OCI-LY3 (cell line): ENCODE measurements around the gene TCERG1L.

Experiments
- H2AFZ ChIP-seq: fragments of 200-600, 300-600 bp; shearing (Covaris generic); 2 replicates; pipeline ENCODE4 v1.6.0; 2014; ENCODE audit warnings: antibody characterized with exemption, low read depth, low read length
- H3K27ac ChIP-seq: fragments of 200-600, 300-600 bp; sonication (generic); 2 replicates; pipeline ENCODE4 v1.5.1; 2014; ENCODE audit warnings: mild to moderate bottlenecking, low read length, moderate library complexity, mixed read lengths
- H3K27me3 ChIP-seq: fragments of 200-600, 300-600 bp; sonication (generic); 2 replicates; pipeline ENCODE4 v1.6.1; 2014; ENCODE audit warnings: low read depth, low read length, mixed read lengths
- H3K36me3 ChIP-seq: fragments of 200-600, 300-600 bp; sonication (generic); replicated peaks from 2 replicates; pipeline ENCODE3; 2014; ENCODE audit warnings: low read depth, low read length, mixed read lengths
- H3K4me1 ChIP-seq: fragments of 300-600, 200-600 bp; sonication (generic); 2 replicates; pipeline ENCODE4 v1.6.1; 2014; ENCODE audit warnings: low read length, mixed read lengths
- H3K4me2 ChIP-seq: fragments of 200-600, 300-600 bp; sonication (generic); 2 replicates; pipeline ENCODE4 v1.6.1; 2014; ENCODE audit warnings: low read length, mixed read lengths
- H3K4me3 ChIP-seq: fragments of 300-600, 200-600 bp; sonication (generic); 2 replicates; pipeline ENCODE4 v1.5.1; 2014; ENCODE audit warnings: antibody characterized with exemption, mild to moderate bottlenecking, low read length, moderate library complexity
- H3K79me2 ChIP-seq: fragments of 300-600, 200-600 bp; shearing (Covaris generic); 2 replicates; pipeline ENCODE4 v1.6.1; 2014; ENCODE audit warnings: mild to moderate bottlenecking, low read length, mixed read lengths
- H3K9ac ChIP-seq: fragments of 300-600, 200-600 bp; shearing (Covaris generic); 2 replicates; pipeline ENCODE4 v1.6.0; 2014; ENCODE audit warnings: mild to moderate bottlenecking, low read length, moderate library complexity
- H3K9me3 ChIP-seq: fragments of 200-600, 300-600 bp; shearing (Covaris generic); 2 replicates; pipeline ENCODE4 v1.6.1; 2014; ENCODE audit warnings: low read length, mixed read lengths; ENCODE audit not compliant: insufficient read depth
- H4K20me1 ChIP-seq: fragments of 200-600, 300-600 bp; sonication (generic); 2 replicates; pipeline ENCODE4 v1.6.1; 2016; ENCODE audit warnings: low read length, mixed read lengths; ENCODE audit not compliant: insufficient read depth
- EZH2phosphoT487 ChIP-seq: fragments of 200-600 bp; shearing (Covaris generic); IDR thresholded peaks from 2 replicates; pipeline ENCODE4 v1.6.1; 2018; ENCODE audit warnings: antibody characterized with exemption, mixed run types, low read depth
- TF ChIP-seq, protein P1 (sequence below): fragments of 200-600, 300-600 bp; sonication (generic); IDR thresholded peaks from 2 replicates; pipeline ENCODE4 v1.5.1; 2014; ENCODE audit warnings: antibody characterized with exemption, low read length, low read depth

Gene TCERG1L

DNA sequence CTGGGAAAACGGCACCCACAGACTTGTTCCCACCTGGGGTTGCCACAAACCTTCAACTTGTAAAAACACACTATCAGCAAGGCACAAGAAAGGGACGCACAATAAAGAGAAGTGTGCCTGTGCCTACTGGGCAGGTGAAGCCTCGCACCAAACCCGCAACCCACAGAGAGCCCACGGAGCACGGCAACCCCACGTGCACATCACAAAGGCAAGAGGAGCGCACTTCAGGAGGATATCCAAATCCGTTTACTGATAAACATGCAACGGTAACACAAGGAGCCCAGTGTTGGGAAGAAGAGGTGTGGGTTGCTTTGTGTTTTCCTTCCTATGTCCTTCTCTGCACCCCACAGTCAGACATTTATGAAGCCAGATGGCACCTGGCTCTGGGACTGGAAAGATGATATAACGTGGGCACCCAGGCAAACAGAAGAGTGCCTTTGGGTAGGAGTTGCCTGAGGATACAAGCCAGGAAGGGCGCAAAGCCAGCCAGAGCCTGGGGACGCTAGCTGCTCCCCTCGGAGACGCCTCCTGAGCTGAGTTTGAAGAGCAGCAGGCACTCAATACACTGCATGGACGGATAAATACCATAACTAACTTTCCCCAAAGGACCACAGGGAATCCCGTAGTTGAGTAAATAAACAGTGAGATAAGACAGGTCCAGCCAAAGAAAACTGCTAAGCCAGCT is 41.6 kb downstream of the TCERG1L start:
- Histone ChIP-seq H3K79me2 (no peaks in the 10 kb centered on the region), H3K4me1 (no peaks in the 10 kb centered on the region), H3K36me3 (no peaks in the 10 kb centered on the region)

DNA sequence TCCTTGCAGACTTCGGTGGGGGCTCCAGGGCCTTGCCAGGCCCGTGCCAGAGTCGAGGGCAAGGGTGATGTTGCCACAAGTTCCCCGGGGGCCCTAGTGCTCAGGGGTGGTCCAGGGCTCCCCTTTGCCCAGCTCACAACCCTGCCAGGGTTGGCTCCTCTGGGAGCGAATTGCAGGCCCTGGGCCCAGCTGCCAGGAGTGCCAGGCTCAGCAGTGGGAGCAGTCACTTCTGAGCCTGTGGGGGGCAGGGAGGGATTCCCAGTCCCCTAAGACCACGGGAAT is 43.8 kb downstream of the TCERG1L start:
- H3K27ac ChIP-seq, result no peak overlapping the region
- H3K4me1 ChIP-seq, result no peaks in the 10 kb centered on the region
- no peak overlapping the region for H3K9ac ChIP-seq
- no peak overlapping the region for H2AFZ ChIP-seq
- H3K79me2 ChIP-seq, result no peaks in the 10 kb centered on the region
- H4K20me1 ChIP-seq, result no peaks in the 10 kb centered on the region
- no peak overlapping the region for H3K4me3 ChIP-seq
- TF ChIP-seq, protein P1, sequence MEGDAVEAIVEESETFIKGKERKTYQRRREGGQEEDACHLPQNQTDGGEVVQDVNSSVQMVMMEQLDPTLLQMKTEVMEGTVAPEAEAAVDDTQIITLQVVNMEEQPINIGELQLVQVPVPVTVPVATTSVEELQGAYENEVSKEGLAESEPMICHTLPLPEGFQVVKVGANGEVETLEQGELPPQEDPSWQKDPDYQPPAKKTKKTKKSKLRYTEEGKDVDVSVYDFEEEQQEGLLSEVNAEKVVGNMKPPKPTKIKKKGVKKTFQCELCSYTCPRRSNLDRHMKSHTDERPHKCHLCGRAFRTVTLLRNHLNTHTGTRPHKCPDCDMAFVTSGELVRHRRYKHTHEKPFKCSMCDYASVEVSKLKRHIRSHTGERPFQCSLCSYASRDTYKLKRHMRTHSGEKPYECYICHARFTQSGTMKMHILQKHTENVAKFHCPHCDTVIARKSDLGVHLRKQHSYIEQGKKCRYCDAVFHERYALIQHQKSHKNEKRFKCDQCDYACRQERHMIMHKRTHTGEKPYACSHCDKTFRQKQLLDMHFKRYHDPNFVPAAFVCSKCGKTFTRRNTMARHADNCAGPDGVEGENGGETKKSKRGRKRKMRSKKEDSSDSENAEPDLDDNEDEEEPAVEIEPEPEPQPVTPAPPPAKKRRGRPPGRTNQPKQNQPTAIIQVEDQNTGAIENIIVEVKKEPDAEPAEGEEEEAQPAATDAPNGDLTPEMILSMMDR, result no peak
- no peak for TF ChIP-seq EZH2phosphoT487
- no peak overlapping the region for H3K4me2 ChIP-seq
- H3K9me3 ChIP-seq, result no peaks in the 10 kb centered on the region
- H3K27me3 ChIP-seq, result no peaks in the 10 kb centered on the region
- H3K36me3 ChIP-seq, result no peaks in the 10 kb centered on the region

More for the DNA sequence above, 41.6 kb downstream of the TCERG1L start:
- H3K27me3 ChIP-seq, result no peaks in the 10 kb centered on the region
- no peaks in the 10 kb centered on the region for H3K9me3 ChIP-seq
- no peak overlapping the region for H3K9ac ChIP-seq
- TF ChIP-seq EZH2phosphoT487, result no peak
- TF ChIP-seq, protein P1, result no peak
- no peak overlapping the region for H2AFZ ChIP-seq
- H3K4me3 ChIP-seq, result no peak overlapping the region
- H3K27ac ChIP-seq, result no peak overlapping the region
- no peaks in the 10 kb centered on the region for H4K20me1 ChIP-seq
- H3K4me2 ChIP-seq, result no peak overlapping the region

- no peak overlapping the region for H3K4me3 ChIP-seq
- no peak for TF ChIP-seq EZH2phosphoT487
- TF ChIP-seq, protein P1, result no peak
- no peaks in the 10 kb centered on the region for H4K20me1 ChIP-seq
- H3K4me1 ChIP-seq, result no peaks in the 10 kb centered on the region
- no peaks in the 10 kb centered on the region for H3K79me2 ChIP-seq
- H3K4me2 ChIP-seq, result no peak overlapping the region
- H3K9me3 ChIP-seq, result no peaks in the 10 kb centered on the region
- H3K27me3 ChIP-seq, result no peaks in the 10 kb centered on the region
- no peak overlapping the region for H2AFZ ChIP-seq
- H3K9ac ChIP-seq, result no peak overlapping the region
- H3K36me3 ChIP-seq, result no peaks in the 10 kb centered on the region
- no peak overlapping the region for H3K27ac ChIP-seq
Observed at GRCh38 chr10:131266936-131267813, 44.3 kb downstream of the TCERG1L start.

GRCh38 chr10:131264110-131264788 is 47.3 kb downstream of the TCERG1L start:
- no peaks in the 10 kb centered on the region for H3K36me3 ChIP-seq
- H2AFZ ChIP-seq, result no peak overlapping the region
- no peak overlapping the region for H3K4me3 ChIP-seq
- H3K27ac ChIP-seq, result no peak overlapping the region
- no peak overlapping the region for H3K4me2 ChIP-seq
- TF ChIP-seq, protein P1, result no peak
- no peak for TF ChIP-seq EZH2phosphoT487
- no peak overlapping the region for H3K9ac ChIP-seq
- no peaks in the 10 kb centered on the region for H3K9me3 ChIP-seq
- no peaks in the 10 kb centered on the region for H3K27me3 ChIP-seq
- no peaks in the 10 kb centered on the region for H4K20me1 ChIP-seq
- H3K79me2 ChIP-seq, result no peaks in the 10 kb centered on the region
- no peaks in the 10 kb centered on the region for H3K4me1 ChIP-seq
